Central memory CD4-positive, alpha-beta T cell (primary cell): ENCODE measurements around the gene ALKBH8.
A peak's percentile ranks its signal among the peaks of the same experiment; 100 is the strongest.
"Not testable (repeated sequence)": the region's sequence is repeated elsewhere in the genome, so short reads cannot be mapped to it uniquely, and the experiment has no call there.

Experiments used
- DNase-seq: peaks from one replicate; pipeline ENCODE4 v3.0.0; 2022
- total RNA-seq, 3 experiments: gene quantifications; one replicate each; lab custom pipeline; 2026; lab: John Stamatoyannopoulos, UW

ALKBH8 gene, protein sequence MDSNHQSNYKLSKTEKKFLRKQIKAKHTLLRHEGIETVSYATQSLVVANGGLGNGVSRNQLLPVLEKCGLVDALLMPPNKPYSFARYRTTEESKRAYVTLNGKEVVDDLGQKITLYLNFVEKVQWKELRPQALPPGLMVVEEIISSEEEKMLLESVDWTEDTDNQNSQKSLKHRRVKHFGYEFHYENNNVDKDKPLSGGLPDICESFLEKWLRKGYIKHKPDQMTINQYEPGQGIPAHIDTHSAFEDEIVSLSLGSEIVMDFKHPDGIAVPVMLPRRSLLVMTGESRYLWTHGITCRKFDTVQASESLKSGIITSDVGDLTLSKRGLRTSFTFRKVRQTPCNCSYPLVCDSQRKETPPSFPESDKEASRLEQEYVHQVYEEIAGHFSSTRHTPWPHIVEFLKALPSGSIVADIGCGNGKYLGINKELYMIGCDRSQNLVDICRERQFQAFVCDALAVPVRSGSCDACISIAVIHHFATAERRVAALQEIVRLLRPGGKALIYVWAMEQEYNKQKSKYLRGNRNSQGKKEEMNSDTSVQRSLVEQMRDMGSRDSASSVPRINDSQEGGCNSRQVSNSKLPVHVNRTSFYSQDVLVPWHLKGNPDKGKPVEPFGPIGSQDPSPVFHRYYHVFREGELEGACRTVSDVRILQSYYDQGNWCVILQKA
- total RNA-seq, result 22.0 to 54.4 (median 38.6) reads per million in 3 experiments

DNA sequence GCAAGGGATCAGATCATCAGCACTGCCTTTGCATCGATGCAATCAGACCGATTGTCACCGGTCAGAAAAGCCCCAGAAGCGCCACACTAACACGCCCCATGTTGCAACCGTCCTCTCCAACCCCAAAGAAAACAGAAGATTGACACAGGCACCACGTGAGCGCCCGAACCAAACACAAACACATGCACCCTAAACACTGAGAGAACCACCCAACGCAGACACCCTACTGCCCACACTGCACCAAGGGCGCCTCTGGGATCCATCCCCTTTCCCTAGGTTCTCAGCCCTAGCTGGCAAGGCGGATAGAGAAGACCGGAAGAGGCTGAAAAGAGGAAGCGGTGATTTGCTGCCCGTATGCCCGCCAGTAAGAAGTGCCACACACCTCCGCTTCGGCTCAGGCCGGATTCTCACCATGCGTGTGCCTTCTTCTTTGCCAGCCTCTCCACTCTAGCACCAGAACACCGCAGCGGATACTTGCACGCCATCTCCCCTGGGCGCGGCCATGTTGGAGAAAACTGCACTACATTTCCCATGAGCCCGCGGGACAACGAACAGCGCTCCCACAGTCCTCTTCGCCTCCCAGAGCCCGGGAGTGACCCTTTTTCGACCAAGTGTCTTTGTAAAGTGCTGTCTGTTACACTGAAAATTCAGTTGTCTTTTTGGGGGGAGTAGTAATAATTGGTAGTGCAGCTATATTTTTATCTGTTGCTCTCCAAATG lies at the start of gene ALKBH8:
TSS of gene ALKBH8 (minus strand) at position 517 of the 719 bp plus-strand sequence. CDS start 4,842 bp downstream, outside the sequence.
- DNase-seq, result peak; percentile 77

DNA sequence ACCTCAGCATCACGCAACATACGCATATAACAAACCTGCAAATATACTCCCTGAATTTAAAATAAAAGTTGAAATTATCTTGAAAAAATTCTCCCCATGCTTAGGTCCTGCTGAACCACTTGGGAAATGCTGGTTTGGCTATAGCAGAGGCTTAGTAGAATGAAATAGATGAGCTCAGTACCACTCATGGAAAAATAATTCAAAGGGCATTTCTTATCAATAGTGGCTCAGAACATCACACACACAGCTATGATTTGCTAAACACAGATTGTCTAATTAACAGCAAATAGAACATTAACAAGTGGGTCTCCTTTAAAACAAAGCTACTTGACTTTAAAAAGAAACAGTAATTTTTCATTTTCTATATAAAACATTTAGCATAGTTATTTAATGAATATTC lies 46.9 kb upstream of the ALKBH8 start:
- DNase-seq, result no peak

DNA sequence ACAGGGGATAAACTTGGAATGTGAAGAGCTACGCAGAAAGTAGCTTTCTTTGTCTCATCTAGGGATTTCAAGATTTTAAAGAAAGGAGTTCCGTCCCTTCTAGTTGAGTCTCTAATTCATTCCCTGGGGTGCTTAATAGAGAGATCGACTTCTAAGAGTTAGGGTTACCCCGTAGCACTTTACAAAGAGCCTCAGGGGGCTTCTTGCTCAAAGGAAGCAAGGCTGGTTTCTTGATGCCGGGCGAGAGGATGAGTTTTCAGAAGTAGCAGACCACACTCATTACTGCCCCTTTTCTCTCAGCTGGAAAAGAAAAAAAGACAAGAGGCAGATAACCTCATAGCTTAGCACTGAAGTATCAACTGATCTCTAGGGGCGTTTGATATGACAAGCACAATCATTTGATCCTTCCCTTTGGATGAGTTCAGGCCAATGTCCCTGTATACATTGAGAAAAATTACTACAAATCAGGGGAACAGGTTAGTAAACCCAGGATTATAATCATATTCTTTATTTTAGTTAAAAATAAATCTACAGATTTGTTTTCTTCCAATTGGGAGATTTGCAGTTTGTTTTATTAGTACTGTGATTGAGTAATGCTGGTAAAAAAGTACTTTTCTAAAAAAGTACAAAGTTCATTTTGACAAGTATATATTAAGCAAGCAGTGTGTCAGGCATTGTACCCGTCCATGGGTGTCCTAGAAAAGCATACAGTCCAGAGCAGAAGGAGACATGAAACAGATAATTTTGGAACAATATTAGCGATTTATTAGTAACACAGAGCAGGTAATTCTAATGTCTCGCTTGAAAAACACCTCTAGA lies 44.1 kb upstream of the ALKBH8 start:
- DNase-seq, result no peak

DNA sequence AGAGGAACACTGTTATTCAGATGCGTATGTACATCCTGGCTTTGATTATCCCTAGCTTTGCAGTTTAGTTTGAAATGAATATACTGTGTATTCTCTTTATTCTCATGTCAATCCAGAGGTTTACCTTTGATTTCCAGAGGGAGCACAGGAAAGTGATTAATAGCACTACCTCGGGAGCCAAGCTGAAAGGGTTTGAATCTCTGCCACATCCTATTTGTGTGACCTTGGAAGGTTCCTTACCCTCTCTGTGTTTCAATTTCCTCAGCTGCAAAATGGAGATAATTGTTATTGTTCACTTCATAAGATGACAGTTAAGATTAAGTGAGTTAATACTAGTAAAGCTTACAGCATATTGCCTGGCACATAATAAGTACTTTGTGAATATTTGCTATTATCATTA lies 43.3 kb upstream of the ALKBH8 start:
- no peak for DNase-seq

DNA sequence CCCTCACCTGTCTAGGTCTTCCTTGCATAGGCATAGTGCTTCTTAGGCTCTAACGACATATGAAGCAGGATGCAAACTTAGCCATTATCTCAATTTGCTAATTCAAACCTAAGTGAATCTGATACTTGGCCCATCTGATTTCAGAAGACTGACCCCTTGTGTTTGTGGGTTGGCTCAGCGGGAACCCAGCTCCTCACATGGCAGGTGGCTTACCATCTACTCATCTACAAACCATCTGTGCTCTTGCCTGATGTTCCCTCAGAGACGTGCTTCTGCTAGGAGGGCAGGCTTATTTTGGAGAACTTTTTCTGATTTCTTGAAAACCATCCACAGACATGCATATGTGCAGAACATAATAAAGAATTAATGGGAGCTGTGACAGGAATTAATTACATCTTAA lies 40.6 kb upstream of the ALKBH8 start:
- DNase-seq, result no peak

DNA sequence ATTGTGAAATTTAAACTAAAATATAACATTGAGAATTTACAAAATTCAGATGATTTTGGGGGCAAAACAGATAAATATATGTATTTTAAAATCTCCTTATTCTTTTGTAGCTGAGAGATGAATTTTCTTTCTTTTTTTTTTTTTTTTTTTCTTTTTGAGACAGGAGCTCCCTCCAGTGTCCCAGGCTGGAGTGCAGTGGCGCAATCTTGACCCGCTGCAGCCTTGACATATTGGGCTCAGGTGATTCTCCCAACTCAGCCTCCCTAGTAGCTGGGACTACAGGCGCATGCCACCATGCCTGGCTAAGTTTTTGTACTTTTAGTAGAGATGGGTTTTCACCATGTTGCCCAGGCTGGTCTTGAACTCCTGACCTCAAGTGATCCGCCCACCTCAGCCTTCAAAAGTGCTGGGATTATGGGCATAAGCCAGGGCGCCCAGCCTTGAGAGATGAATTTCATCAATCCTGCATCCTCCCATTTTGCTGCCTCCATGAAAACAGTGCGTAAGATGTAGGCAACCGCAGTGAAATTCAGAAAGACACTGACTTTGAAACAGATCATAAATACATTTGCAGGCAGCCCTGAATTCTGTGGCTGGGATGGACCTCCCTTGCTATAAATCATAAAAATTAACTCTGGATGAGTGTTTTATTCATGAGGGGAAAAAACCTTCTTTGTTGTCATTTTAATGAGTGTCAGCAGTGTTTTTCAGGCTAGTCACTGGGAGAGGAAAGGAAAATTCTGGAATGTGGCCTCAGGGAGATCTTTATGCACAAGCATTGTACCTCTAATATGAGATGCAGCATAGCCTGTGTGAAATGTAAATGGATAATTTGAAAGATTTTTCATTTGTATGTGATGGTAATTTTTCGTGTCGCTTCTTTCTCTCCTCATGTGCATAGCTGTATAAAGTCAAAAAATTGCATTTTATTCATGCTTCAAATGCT lies 39.8 kb upstream of the ALKBH8 start:
- no peak for DNase-seq

DNA sequence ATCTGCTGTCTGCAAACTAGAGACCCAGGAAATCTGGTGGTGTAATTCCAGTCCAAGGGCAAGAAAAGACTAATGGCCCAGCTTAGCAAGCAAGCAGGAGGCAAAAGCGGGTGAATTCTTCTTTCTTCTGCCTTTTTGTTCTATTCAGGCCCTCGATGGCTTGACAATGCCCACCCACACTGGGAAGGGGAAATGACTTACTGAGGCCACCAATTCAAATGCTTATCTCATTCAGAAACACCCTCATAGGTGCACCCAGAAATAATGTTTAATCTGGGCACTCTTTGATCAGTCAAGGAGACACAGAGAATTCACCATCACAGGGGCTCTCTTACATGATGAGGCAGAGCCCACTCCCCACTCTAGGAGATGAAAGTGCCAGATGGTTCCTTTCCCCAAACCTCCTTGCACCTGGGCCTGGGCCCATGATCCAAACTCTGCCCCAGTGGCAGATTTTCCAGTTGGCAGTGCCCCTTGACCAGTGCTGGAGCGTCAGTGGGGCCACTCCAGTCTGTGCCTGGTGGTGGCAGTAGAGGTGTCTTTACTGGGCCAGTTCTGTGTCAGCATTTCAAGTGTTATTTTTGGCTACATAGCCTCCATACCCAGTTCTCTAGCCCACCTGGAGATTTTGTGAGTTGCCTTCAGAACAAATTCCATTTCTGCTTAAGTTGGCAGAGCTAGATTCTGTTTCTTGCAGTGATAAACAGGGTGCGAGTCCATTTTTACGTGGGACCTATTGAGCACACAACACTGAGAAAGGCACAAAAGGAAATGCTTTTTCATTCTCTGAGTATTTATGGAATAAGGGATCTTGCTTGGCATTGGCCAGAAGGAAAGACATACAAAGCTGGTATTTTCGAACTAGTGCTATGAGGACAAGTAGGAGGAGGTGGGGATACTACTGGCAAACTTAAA lies 32.9 kb upstream of the ALKBH8 start:
- no peak for DNase-seq

DNA sequence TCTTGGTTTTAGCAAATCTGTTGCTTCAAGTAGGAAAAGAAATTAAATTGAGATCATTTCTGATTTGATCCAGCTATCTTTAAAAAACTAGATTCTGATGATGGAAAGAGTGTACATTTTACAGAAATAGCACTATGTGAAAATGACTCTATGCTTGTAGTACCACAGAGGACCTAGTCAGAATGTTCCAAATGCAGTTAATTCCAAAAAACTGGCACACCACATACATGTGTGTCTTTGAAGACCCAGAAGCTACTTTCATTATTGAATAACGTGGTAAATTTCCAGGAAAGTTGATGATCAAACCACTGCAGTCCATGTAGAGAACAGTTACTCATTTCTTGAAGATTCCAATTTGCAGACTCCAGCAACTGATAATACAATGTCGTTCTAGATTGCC lies 29.2 kb upstream of the ALKBH8 start:
- no peak for DNase-seq

DNA sequence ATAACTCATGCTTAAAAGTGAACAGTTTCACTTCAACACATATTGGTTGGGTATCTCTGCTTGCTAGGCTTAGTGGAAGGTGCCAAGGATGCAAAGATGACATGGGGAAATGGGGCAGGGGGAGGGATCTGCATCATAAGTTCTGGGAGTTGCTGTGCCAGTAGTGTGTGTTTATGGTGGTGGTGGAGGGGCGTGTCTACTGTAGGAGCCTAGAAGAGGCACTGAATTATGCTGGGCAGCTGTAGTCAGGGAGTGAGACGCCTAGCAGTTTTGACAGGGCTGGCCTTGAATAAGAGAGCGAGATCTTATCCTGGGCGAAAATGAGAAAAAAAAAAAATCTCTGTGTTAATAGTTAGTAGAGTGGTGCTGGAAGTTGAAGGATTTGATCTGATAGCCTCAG lies 28.4 kb upstream of the ALKBH8 start:
- DNase-seq, result no peak

DNA sequence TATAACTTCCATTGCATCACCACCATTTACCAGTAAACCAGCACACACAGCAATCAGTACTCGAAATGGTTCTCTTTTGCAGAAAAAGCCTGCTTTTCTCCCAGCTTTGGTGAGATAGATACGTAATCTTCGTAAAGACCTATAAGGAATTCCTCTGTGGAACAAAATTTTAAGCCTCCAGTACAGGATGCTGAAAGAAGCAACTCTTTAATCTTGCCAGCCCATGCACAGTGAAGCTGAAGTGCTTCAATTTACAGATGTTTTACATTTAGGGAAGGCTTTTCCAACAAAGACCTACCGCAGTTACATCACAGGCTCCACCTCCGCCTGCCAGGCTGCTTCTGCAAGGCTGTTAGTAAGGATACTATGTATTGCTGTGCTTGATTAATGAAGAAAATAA lies 27.3 kb upstream of the ALKBH8 start:
- no peak for DNase-seq

DNA sequence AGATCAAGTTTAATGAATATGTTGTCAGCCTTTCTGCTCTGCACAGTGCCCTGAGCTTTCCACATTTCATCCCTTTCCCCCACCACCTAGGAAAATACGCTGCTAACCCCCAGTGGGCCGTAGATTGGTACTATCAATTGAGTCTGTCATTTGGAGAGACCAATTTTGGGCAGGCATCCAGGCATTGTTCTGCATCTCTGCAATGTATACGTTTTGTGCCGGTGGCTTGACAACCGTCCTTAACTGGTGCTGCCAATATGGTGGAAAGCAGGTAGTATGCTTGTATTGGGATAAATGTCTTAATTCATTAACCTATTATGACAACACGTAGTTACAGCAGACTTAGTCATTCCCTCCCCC lies 26.7 kb upstream of the ALKBH8 start:
- DNase-seq, result no peak

DNA sequence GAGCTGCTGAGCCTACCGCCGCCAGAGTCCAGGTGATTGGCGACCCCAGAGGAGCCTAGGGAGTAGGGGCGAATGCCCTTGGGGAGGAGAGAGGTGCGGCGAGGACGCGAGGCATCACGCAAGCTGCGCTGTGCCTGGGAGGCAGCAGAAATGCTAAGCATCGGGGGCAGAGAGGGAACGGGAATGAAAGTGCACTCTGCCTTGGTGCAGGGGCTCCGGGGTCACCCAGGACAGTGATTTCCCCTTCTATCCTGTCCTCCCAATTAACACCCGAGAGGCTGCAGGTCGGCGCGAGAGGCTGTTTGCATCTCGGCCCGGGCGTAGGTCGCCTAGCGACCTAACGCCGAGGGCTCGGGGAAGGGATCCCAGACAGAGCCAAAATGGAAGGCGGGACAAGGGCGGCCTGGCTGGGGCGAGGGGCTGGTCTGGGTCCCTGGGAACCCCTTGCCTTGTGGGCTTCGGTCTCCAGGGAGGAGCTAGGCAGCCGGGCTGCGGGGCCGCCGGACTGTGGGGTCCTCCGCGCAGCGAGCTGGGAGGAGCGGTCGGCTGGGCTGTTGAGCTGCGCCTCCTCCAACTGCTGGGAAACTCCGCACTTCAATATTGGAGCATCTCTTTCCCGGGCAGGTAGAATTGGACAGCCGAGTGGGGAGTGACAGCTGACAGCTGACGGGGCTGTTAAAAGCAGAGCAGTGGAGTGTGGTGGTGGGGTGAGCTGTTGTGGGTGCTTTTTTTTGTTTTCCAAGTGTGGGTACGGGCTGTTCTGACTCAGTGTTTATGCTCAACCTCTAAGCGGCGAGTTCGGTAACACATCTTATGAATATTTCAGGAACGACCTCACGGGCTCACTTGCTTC lies 26.1 kb upstream of the ALKBH8 start:
- DNase-seq, result peak; percentile 12

DNA sequence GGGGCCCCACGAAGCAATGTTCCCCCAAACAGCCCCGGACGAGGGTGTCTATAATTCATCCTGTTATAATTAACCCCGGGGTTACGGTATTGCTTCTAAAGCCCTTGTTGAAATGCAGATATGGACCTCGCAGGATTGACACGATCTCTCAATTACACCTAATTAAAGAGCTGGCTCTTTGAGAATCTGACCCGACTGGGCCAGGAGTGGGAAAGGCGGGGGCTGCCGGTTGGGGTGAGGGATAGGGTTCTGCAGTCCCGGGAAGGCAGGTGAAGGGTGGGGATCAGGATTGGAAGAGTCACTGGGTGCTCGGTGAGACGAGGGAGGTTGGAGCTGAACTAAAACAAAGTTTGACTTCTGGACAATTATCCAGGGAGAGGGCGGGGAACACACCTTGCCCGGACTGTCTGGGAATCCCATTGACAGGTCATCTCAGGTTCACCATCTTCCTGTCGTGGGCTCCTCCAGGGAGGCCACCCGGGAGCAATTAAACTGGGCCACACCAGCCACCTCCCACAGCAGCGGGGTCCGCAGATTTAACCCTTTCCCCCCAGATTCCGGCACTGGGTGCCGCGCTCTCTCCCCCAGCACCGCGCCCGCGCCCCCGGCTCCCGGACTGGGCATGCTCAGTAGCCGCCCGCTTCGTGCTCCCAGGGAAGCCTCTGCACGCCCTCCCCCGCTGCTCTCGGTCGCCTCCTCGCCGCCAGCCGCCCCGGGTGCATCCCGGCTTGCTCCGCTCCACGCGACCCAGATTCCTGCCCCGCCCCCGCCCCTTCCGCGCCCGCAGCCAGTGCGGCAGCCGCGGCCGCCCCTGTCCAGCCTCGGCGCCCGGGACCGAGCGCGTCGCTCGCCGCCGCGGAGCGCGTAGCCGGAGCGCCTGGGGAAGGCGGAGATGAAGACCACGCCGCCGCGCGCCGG lies 25.2 kb upstream of the ALKBH8 start, which contains the start of gene ELMOD1:
TSS of gene ELMOD1 (plus strand) at position 688 of the 918 bp plus-strand sequence. CDS start 27,043 bp downstream, outside the sequence.
- peak; percentile 16 for DNase-seq

DNA sequence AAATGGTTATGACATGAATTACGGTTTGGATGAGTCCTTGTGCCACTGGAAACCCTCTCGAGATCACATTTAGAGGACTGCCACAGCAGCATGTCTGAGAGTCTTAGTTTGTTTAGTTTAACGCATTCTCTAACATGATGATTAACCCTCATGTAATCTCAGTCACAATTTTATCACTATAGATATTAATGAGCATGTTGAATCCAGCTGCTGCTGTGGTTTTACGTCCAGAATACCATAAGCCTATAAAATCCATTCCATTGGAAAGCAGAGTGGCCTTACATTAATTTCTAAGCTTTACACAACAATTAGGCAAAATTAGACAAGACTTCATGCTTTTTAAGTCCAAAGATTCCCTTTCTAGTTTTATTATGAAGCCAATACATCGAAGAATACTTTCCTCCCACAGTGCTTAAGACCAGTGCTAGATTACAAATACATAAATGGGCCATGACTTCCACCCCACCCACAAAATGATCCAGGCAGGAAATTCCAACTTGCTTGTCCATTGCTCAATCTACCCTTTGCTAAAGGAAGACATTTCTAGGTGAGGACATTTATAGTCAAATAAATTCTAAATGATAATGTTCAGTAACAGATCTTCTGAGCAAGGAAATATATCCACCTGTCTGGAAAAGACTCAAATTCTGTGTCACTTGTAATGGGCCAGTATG lies 21.9 kb upstream of the ALKBH8 start:
- DNase-seq, result no peak

DNA sequence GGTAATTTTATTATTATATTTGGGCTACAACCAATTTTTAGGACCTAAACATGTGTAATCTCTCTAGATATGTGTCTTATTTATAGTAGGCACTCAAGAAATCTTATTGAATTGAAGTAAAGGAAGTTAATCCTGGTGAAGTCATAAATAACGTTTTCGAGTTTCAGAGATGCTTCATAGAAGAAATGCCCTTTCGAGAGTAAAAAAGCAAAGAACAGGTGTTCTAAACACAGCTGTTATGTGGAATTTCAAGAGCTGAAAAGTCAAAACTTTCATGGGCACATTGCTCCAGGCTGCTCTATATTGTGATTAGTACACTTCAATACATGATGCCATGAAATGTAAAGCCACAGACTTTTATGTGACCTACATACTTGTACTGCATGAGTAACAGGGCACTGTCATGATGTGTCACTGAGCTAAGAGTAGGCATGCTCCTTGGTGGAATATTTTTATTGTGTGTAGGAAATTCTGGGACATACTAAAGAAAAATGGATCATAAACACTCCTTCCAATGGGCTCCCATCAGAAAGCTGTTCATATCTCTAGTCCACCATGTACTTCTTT lies 18.2 kb upstream of the ALKBH8 start:
- DNase-seq, result no peak

DNA sequence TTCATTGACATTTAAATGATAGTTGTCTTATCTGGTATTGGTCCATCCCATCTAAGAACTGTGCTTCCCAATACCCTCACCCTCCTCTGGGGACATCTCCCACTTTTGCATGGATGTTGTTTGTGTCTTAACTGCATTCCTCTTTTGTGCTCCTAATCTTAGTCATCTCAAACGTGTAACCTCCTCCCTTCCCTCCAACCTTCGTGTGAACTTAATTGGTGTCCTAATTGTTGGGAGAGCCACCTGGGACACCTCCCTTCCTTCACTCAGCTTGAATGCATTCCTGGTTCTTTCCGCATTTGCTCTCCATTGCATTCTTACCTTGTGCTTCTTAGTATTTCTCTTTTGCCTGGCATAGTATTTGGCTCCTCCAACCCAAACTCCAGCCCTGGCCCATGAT lies 15.6 kb upstream of the ALKBH8 start:
- no peak for DNase-seq

DNA sequence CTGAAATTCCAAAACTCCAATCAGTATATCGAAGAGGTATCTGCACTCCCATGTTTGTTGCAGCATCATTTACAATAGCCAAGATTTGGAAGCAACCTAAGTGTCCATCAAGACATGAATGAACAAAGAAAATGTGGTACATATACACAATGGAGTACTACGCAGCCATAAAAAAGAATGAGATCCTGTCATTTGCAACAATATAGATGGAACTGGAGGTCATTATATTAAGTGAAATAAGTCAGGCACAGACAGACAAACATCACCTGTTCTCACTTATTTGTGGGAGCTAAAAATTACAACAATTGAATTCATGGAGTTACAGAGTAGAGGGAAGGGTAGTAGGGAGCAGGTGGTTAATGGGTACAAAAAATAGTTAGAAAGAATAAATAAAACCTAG lies 13.6 kb upstream of the ALKBH8 start:
- not testable (repeated sequence) for DNase-seq
